Activated CD8-positive, alpha-beta memory T cell treated with anti-CD3 and anti-CD28 coated beads, Interleukin-2, amount 50 U/mL, for 48 hours (primary cell): ENCODE measurements around the gene APBB1IP.
"Not testable (repeated sequence)": the region's sequence is repeated elsewhere in the genome, so short reads cannot be mapped to it uniquely, and the experiment has no call there.

Experiments
- DNase-seq: peaks from one replicate; pipeline ENCODE4 v3.0.0-alpha.2; 2020

APBB1IP gene, protein sequence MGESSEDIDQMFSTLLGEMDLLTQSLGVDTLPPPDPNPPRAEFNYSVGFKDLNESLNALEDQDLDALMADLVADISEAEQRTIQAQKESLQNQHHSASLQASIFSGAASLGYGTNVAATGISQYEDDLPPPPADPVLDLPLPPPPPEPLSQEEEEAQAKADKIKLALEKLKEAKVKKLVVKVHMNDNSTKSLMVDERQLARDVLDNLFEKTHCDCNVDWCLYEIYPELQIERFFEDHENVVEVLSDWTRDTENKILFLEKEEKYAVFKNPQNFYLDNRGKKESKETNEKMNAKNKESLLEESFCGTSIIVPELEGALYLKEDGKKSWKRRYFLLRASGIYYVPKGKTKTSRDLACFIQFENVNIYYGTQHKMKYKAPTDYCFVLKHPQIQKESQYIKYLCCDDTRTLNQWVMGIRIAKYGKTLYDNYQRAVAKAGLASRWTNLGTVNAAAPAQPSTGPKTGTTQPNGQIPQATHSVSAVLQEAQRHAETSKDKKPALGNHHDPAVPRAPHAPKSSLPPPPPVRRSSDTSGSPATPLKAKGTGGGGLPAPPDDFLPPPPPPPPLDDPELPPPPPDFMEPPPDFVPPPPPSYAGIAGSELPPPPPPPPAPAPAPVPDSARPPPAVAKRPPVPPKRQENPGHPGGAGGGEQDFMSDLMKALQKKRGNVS

DNA sequence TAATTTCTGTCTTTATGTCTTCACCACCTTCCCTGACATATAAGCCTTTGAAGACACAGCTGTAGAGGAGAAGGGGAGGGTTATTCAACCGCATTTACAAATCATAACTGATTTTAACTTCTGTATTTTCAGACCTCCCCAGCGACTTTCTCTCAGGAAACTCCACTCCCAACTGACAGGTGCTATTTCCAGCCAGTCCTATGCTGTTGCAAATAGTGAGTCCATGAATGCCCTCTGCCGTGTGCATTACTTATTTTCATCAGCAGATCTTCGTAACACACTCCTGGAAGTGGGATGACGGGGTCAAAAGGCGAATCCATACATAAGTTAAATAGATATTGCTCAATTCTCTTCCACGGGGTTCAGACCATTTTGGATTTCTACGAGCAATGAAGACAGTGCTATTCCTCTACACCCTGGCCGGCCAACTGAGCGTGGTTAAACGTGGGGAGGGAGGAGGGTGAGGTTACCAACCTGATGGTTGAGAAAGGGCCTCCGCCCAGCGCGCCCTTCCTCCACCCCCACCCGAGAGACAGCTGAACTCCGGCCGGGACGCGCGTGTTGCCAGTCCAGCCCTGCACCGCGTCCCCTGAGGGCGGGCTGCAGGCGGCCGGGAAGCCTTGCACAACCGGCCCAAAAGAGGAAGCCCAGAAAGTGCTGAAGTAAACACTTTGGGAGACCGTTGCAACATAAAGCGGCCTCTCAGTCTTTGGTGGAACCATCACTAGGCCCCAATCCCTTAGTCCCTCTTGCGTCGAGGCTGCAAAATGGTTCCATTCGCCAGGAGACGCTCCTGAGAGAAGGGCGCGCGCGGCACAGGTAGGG lies at the start of gene APBB1IP:
Gene APBB1IP (plus strand): TSS at position 705 of the 825 bp plus-strand sequence. CDS start 53,986 bp downstream, outside the sequence.
- peak; percentile 80 for DNase-seq

DNA sequence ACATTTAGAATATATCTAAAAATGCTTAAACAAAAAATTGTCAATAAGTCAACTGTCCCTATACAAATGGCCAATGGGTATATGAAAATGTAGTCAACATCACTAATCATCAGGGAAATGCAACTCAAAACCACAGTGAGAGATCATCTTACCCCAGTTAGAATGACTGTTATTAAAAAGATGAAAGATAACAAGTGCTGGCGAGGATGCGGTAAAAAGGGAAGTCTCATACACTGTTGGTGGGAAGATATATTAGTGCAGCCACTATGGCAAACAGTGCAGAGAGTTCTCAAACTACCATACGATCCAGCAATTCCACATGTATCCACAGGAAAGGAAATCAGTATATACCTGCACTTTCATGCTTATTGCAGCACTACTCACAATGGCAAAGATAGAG lies 48.6 kb upstream of the APBB1IP start:
- no peak for DNase-seq

DNA sequence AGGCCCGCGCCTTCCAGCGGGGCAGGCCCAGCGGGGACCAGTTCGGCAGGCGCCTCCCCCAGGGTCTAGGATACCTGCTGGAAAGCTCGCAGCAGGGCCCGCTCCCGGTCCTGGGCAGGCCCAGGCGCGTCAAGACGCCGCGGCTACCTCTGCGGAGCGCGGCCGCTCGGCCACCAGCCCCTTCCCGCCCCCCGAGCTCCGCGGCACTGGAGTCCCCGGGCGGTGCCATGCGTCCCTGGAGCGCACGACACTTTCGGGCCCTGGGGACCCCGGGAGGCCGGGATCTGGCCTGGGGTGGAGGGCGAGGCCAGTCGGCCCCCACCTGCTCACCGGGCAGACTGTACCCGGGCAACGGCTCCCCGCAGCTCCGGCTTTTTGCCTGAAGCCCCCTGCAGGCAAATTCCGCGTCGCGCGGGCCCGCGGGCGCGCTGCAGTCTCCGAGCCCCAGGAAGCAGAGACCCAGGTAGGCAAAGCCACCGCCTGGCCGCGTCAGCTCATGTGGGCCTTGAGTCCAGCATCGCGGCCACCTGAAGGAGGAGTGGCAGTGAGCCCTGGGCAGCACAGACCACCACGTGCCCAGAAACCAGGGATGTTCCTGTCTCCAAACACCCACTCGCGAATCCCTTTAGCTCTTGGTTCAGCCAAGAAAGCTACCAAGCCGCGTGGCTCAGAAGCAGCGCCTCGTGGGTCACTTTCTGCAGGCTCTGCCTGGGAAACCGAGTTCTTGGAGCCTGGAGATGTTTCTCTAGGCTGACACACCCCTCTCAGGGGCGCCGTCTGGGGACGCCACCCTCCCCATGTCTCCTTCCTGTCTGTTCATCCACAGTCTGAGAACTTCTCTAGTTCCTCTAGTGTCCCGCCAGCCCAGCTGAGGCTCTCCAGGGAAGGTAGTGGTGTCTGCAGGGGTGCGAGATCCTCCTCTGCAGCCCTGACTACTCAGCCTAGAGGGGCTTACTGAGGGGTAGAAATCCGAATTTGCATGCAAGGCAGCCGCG lies 46.1 kb upstream of the APBB1IP start:
- peak; percentile 57 for DNase-seq

DNA sequence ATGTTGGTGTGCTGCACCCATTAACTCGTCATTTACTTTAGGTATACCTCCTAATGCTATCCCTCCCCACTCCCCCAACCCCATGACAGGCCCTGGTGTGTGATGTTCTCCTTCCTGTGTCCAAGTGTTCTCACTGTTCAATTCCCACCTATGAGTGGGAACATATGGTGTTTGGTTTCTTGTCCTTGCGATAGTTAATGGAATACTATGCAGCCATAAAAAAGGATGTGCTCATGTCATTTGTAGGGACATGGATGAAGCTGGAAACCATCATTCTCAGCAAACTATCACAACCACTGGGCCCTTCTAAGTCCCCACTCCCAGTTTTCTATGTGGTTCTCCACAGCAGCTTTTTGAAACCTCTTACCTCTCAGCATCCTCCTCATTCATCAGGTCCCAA lies 39.8 kb upstream of the APBB1IP start:
- not testable (repeated sequence) for DNase-seq

DNA sequence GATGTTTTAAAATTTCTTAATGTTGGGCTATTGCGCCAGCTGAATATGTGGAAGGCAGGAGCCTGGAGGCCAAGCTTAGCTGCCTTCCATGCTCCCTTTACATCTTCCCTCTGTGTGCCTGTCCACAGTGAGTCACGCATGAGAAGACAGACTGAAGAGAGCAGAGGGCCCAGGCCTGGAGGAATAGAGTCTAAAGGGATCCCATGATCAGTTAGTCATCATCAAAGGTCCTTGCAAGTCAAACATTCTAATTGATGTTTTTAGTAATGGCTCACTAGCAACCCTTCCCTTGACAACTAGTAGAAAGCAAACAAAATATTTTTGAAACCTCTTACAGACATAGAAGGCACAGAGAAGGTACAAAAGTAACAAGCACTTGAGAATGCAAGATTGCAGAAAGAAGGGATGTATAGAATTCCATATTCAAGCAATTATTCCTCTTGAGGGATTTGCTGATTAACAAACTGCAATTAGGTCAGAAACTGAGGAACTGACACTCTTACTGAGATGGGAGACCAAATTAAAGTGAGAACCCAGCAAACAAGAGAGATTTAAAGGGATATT lies 30.7 kb upstream of the APBB1IP start:
- no peak for DNase-seq

DNA sequence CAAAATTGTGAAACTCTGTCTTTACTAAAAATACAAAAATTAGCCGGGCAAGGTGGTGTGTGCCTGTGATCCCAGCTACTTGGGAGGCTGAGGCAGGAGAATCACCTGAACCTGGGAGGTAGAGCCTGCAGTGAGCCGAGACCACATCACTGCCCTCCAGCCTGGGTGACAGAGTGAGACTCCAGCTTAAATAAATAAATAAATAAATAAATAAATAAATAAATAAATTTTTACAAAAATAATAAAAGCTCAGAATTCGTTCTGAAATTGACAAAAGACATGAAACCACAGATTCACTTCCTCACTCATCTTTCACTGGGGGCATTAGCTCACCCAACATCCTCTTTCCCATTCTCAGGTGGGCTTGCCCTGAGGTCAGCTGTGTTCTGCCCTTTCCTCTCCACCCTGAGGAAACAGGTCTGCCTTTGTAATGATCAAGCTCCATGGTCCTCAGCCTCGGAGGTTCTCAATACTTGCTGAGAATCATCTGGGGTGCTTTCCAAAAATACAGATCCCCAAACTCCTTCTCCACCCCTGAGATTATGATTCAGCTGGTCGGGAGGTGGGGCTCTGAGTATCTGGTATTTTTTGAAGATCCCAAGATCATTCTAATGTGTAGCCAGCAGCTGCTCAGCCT lies 29.2 kb upstream of the APBB1IP start:
- DNase-seq, result no peak

DNA sequence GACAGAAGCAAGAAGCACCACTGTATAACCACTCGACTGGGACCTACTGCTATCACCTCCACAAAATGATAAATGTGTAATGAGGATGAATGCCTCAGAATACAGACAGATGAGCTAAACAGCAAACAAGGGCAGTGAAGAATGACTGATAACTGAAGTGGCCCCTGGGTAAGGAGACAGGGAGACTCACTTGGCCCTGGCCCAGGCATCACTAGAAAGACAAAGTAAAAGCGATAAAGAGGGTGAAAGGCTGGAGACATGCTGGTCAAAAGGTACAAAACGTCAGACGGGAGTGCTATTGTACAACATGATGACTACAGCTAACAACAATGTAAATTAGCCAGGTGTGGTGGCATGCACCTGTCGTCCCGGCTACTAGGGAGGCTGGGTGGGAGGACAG lies 27.8 kb upstream of the APBB1IP start:
- DNase-seq, result no peak

DNA sequence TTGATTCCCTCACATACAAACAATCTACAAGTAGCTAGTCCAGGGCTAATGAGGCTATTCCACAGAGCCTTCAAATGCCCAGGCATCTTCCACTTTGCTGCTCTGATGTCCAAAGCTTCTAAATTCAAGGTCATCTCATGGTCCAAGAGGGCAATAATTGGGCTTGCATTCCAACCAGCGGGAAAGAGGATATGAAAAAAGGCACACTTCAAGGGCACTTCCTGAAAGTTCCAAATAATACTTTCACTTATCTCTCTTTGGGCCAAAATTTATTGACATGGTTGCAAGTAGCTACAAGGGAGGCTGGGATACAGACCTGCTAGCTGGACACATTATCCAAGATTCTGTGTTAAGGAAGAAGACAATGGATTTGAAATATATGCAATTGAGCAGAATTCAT lies 25.2 kb upstream of the APBB1IP start:
- no peak for DNase-seq

DNA sequence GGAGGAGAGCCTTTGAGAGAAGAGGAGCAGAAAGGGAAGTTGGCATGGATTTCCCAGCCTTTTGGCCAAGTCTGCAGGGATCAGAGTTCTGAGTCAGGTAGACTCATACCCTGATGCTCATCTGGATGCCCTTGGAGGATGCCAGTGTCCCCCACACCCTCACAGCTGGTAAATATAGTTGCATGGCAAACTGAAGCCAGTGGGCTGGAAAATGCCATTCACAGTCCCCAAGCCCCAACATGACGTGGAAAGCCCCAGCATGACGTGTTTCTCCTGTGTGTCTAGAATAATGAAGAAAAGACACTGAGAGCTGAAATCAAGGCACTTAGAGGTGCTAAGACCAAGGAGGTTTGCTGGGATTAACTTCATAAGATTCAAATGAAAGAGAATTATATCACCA lies 24.8 kb upstream of the APBB1IP start:
- DNase-seq, result no peak

DNA sequence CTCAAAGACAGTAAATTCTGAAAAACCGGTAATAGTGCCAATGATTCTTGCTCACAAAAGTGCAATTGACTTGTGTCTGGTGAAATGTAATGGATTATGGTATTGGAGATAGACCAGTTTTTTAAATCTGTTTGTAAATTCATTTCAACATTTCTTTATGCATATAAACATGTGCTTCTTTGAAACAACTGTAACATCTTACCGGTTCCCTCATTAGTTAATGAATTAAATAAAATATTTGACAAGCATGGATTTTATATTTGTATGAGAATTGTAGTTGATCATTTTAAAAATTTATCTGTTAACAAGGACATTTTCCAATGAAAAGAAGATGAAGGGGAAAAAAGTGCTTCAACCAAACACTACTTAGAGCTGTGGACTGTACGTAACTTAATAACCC lies 21.0 kb upstream of the APBB1IP start:
- DNase-seq, result no peak

DNA sequence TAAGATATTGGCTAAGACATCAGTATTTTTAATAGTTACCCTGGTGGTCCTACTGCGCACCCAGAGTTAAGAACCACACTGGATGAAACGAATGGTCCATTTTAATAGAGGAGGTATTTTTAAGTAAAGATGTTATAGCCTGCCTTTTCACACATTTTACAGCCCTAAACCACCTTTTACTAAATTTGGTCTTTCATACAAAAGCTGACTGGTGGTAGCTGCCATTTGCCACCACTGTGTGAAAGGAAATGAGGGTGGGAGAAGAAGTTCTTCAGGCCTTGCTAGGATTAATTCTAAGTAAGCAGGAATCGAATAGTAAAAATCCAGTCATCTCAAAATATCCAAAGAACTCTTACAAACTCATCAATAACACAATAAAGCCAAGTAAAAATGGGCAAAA lies 15.2 kb upstream of the APBB1IP start:
- DNase-seq, result no peak

DNA sequence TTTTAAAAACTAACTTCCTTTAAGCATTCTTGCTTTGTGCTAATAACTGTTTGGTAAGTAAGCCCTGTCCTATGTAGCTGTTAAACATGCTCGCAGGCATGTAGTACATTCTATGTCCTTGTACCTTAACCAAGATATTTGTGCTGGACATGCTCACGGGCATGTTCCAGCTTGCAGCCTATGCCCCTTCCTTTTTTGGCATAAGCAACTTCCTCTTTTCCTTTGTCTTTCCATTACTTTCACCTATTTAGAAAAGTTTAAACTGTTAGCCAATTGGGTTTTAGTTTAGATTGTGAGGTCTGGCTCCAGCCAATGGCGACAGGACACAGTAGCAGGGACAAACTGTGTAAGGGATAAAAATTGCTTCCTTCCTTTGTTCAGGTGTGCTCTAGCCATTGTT lies 14.4 kb upstream of the APBB1IP start:
- no peak for DNase-seq

DNA sequence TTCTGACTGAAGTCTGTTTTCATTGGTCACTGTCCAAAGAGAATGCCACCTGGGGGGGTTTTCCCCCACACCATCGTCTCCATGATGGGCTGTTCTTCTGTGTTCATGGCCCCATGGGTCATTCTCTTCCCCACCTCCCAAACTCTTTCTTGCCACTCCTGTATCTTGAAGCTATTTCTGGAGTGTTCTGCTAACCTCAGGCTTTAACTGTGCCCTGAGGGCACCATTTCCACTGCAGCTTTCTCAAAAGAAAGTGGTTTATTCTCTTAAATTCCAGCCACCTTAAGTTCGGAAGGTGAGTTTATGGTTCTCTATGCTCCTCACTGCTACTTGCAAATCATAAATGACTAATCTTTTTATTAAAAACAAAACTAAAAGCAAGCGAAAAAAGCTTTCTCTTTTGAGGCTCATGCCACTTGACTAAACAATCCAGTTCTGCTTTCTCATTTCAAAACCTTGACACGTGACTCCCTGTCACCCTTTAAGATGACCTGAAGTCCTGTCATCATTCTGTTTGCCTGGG lies 7.4 kb upstream of the APBB1IP start:
- DNase-seq, result no peak

DNA sequence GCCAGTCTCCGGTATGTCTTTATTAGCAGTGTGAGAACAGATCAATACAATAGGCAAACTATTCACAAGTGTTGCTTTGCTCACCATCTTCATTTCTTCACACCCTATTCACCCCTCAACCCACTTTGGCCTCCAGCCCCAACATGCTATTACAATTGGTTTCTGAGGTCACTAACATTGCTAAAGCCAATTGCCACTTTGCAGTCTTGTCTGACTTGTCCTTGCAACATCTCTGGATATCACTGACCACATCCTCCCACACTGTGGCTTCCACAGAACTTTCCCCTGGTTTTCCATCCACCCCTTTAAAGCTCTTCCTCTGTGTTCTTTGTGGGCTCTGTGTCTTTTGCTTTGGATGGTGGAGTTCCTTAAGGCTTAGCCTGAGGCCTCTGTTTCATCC lies 5.2 kb upstream of the APBB1IP start:
- DNase-seq, result no peak

DNA sequence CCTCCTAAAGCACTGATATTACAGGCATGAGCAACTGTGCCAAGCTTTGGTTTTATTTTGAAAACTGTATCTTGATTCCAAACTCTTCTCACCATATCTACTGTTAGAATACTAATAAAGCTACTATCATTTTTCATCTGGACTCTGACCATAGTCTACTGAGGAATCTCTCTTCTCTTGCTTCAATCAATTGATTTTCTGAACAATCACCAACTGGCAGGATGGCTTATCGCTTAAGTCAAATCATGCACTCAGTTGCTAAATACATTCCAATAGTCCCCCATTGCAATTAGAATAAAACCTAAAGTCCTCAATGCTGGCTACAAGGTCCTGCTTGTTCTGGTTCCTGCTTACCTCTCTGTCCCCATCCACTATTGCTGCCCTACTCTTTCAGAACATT lies 2.3 kb upstream of the APBB1IP start:
- DNase-seq, result no peak

DNA sequence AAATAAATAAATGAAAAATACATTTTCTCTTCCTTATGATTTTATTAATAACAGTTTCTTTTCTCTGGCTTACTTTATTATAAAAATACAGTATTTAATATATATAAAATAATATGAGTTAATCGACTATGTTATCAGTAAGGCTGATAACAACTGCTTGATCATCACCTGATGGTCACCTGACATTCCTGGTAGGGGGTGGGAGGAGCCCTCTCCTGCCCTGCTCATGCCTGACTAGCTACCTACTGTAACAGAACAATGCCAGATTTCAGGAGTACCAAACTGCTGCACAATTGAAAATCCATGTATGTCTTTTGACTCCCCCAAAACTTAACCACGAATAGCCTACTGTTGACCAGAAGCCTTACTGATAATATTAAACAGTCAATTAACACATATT lies 1.3 kb upstream of the APBB1IP start:
- no peak for DNase-seq

DNA sequence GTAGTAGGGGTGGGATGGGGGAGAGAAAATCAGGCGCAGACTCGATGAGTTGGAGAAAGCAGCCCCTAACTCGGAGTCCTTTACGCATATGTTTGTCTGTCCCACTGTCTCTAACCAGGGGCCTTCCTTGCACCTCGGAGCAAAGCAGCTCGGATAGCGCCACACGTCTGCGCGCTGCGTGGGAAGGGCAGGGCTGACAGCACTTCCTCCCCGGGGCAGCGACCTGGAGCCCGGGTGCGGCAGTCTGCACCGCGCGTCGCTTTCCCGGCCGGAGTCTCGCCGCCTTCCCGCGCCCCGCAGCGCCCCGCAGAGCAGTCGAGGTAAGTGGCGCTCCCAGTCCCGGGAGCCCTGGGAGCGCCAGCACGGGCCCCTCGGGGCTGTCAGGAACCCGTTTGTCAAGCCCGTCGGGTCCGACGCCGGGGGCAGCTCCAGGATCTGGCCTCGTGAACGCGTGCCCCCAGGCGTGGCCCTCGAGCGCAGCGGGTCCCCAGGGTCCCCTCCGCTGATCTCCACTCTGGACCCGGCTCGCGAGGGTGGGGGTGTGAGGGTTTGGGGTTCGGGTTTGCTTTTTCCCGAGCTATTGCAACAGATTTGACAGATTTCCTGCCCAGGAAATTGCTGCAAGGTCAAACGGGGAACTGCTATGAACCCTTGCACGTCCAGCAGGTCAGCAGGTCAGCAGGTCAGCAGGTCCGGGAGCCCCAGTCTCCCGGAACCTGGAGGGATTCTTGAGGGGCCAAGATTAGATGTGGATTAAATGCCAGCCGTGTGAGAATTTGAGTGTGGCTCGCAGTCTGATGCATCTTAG lies 597 bp downstream of the APBB1IP start:
- peak; percentile 83 for DNase-seq

DNA sequence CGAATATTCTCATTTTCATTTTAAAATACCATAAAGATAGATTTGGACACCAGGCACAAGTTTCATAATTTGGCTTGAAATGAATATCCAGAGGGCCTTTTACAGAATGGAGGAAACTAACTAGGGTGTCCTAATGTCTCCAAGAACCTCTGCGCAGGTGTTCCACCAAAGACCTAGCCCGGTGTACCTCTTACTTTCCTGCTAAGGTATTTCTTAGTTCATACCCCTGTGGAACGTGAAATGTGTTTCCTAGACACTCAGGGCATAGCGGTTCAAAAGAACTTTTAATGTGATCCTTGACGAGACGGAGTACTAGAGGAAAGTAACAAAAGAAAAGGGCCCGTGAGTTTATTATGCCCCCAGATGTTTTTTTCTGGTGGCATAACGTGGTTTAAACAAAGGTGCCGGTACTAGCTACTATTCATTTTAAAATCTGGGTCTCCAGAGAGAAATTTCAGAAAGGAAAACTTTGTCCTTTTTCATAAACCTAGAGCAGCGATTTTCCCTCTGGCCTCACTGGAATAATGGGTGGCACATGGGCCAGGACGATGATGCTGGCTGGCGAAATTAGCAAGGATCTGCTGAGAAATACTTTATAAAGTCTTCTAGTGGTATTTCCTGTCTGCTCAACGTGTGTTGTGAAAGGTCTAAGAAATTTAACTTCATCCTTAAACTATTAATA lies 1.4 kb downstream of the APBB1IP start:
- DNase-seq, result no peak

DNA sequence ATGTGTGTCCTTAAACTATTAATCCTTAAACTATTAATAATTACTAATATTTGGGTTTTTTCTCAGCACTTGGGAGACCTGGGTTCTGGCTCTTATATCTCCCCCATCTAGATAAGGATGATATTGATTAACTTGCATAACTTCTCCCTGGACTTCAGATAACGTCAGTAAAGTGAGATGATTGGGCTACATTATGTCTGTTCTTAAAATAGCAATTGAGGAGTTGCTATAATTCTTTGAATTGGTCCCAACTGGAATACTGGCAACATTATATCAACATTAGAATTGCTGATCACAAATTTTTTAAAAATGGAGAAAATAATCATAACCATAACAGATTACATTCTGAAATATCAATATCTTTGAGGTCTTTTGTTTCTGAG lies 1.9 kb downstream of the APBB1IP start:
- DNase-seq, result no peak
